Measurements from ENCODE around the gene STOM.
A peak's percentile ranks its signal among the peaks of the same experiment; 100 is the strongest.

The STOM gene

GRCh38 chr9:121368745-121369144 lies 1.3 kb downstream of the STOM start:
- no peak for DNase-seq

DNA sequence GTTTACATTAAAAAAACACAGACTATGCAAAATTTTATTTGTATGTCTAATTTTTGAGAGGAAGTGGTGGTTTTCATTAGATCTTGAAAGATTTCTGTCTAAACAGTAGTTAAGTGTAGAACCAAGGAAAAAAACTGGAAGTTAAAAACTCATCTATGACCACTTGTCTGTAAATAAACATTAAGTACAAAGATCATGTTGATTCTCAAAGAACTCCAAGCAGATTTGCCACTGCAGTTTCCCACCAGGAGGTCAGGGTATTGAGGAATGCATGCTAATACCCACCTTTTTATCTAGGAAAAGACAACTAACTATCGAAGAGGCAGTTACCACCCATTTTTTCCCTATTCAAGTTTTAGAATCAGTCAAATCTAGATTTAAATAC lies 1.9 kb downstream of the STOM start:
- no peak for DNase-seq

DNA sequence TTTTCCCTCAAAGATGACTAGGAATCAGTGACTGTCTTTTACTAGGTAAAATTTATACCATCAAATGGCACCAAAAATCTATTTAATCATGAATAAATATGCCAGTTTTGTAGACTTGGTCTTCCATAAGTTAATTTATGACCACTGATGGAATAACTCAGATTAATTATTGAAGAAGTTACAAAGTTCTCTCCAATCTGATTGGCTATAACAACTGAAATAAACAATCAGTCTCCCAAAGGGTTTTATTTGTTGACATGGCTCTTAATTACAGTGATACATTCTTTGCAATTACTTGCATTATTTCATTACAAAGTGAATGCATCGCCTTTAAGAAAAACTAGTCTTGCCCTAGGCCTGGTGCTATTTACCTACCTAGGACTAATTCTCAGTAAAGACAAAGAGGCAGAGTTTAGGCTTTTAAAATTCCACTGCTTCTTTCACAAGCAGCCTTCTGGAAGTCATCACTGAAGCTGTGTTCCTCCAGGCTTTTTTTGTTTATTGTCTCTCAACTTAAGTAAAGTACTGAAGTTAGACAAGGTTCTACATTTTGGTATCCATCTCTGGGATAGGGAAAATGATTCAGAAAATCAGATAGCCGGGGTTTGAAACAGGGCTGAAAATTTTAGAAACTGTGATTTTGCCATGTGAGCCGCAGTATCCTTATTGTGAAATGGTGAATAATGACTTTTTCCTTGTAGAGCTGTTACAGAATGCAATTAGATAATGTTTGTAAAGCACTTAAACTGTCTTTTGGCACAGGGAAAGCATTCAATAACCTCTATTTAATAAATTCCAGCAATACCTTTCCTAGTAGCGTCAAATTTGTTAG lies 2.5 kb downstream of the STOM start:
- peak in 1 of 3 experiments; percentile 36 for DNase-seq

- DNase-seq, result no peak
Observed at GRCh38 chr9:121366611-121367192, 3.3 kb downstream of the STOM start.

DNA sequence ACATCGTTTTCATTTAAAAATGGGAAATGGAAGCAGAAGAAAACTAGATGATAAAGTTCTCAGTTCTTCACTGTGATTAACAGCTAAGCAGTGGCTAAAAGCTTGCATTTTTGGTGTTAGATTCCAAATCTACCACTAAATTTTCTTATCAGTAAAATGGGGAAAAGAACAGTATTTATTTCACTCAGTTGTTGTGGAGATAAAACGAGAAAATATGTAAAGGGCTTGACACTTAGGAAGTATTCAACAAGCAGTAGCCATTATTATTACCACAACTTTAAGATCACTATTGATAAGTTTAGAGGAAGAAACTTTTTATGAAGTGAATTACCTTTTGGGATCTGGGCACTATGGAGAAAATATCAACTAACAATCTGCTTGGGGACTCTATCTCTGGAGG lies 4.5 kb downstream of the STOM start:
- DNase-seq, result no peak

DNA sequence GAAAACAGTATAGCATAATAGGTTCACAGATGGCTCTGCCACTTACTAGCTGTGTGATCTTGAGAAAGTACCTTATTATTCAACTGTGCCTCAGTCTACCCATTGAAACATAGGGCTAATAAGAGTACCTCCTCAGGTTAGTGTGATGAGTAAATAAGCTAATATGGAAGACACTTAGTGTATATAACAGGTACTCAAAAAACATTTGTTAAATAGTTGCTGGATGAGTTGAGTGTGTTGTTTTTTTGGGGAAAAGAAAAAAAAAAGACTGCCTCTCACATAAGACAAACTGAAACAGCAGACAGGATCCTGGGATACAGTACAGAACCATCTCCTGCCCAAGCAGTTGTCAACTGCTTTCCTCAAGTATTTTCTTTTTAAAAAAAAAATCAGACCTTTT lies 5.2 kb downstream of the STOM start:
- no peak for DNase-seq

GRCh38 chr9:121364077-121364476 lies 6.0 kb downstream of the STOM start:
- DNase-seq, result no peak

- no peak for DNase-seq
Observed at GRCh38 chr9:121363622-121363961, 6.5 kb downstream of the STOM start.

- no peak for DNase-seq
Observed at GRCh38 chr9:121362813-121363621, 7.0 kb downstream of the STOM start.

GRCh38 chr9:121360601-121361374 lies 9.3 kb downstream of the STOM start:
- DNase-seq, result no peak

GRCh38 chr9:121359351-121360294 lies 10.4 kb downstream of the STOM start:
- no peak for DNase-seq

DNA sequence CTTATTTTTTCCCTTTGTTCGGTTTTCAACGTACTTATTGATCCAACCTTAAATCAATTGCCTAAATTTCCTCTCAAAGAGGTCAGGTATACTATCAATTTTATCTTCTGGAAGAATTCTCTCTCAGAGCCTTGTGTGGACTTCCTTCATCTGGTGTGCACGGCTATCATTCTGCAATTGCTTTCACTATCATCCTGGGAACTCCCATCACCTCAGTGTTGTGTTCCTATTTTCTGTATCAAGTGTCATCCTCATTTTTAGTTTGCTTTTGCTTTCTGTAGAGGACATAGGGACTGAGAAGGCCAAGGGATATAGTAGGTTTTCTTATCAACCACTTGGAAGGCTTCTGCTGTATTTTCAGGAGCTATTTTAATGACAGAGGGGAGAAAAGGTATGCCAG lies 11.3 kb downstream of the STOM start:
- DNase-seq, result no peak

- no peak for DNase-seq
Observed at GRCh38 chr9:121357011-121357410, 13.0 kb downstream of the STOM start.

- DNase-seq, result no peak
Observed at GRCh38 chr9:121354762-121355161, 15.3 kb downstream of the STOM start.

DNA sequence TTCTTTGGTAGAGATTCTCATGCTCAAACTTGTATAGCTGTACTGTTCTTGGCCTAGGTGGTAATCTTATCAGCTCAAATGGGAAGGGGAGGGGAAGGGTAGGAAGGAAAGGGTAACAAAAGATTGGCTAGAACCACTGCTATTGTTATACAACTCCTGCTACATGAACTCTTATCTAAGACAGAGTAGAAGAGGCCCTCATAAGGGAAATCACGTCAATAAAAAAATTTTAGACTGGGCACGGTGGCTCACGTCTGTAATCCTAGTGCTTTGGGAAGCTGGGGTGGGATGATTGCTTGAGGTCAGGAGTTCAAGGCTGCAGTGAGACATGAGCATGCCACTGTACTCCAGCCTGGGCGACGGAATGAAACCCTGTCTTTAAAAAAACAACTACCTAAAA lies 15.9 kb downstream of the STOM start:
- DNase-seq, result no peak

GRCh38 chr9:121353241-121354061 lies 16.6 kb downstream of the STOM start:
- DNase-seq, result no peak

- DNase-seq, result no peak
Observed at GRCh38 chr9:121350993-121351561, 19.0 kb downstream of the STOM start.

GRCh38 chr9:121350036-121350435 lies 20.0 kb downstream of the STOM start:
- no peak for DNase-seq

GRCh38 chr9:121349009-121349408 lies 21.0 kb downstream of the STOM start:
- DNase-seq, result no peak

DNA sequence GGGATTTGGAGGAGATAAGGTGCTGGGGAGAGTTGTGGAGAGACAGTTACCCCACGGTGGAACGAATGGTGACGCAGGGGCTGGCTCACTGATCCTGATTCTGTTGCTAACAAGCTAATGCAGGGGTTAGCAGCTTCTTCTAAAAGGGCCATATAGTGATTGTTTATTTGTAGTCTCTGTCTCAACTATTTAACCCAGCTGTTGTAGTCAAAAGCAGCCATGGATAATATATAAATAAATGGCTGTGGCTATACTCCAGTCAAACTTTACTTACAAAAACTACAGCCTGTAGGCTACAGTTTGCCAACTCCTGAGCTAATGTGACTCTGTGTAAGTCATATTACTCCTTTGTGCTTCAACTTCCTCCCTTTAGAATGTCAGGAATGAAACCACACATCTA lies 21.8 kb downstream of the STOM start:
- no peak for DNase-seq

DNA sequence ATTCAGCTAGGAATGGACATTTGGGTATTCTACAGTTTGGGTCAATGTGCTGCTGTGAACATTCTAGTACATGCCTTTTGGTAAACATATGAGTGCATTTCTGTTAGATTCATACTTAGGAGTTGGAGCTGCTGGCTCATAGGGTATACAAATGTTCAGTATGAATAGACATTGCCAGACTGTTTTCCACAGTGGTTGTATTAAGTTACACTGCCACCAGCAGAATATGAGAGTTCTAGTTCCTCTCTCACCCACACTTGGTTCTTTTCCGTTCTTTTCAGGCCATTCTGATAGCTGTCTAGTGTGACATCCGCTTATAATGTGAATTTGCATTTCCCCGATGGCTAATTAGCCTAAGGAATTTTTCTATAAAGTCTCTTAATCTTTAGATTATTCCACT lies 25.0 kb downstream of the STOM start:
- no peak for DNase-seq

Data from NCI-H1417 (cell line).